Activated T-cell treated with anti-CD3 and anti-CD28 coated beads, Interleukin-2, amount 50 U/mL, for 4 hours (primary cell): ENCODE measurements around the gene SLC18A3. TPM values are rescaled to one million over a fixed set of nuclear protein-coding genes. Genes with fewer than 3 reads are reported as not detected.

ENCODE experiments used
- ATAC-seq, 2 donors: fragments of 200-7000 bp; cut with Tn5 transposase; one replicate each; pipeline ENCODE4 v1.10.0; 2021
- DNase-seq: peaks from one replicate; pipeline ENCODE4 v3.0.0-alpha.2; 2020
- H3K27me3 Mint-ChIP-seq: one replicate; pipeline ENCODE4 v1.8.0; 2021; ENCODE audit warnings: low read depth, mixed read lengths
- H3K36me3 Mint-ChIP-seq: one replicate; pipeline ENCODE4 v1.8.0; 2022; ENCODE audit warnings: mixed read lengths; ENCODE audit not compliant: insufficient read depth
- H3K4me1 Mint-ChIP-seq: one replicate; pipeline ENCODE4 v1.8.0; 2021; ENCODE audit warnings: low read depth, mixed read lengths
- H3K4me3 Mint-ChIP-seq: one replicate; pipeline ENCODE4 v1.8.0; 2021; ENCODE audit warnings: mild to moderate bottlenecking, moderate library complexity, mixed read lengths
- H3K9me3 Mint-ChIP-seq: one replicate; pipeline ENCODE4 v1.8.0; 2021; ENCODE audit warnings: mixed read lengths
- total RNA-seq, 3 donors: library from RNA; stranded (reverse); gene quantifications; one replicate each; pipeline ENCODE4 v1.2.1, GENCODE V29; 2021

Gene SLC18A3
- total RNA-seq, 3 donors from 2014 or later = not detected

- H3K4me1 Mint-ChIP-seq = peaks cover 3% of the 10 kb centered on the region
- H3K9me3 Mint-ChIP-seq = no peaks in the 10 kb centered on the region
- H3K36me3 Mint-ChIP-seq = no peaks in the 10 kb centered on the region
- H3K4me3 Mint-ChIP-seq = no peak overlapping the region
- DNase-seq = no peak
- peaks cover 32% of the 10 kb centered on the region for H3K27me3 Mint-ChIP-seq
- no peak for ATAC-seq
Observed at GRCh38 chr10:49644035-49644646, 34.0 kb downstream of the SLC18A3 start.

- H3K36me3 Mint-ChIP-seq = no peaks in the 10 kb centered on the region
- ATAC-seq (no peak), DNase-seq (no peak)
- H3K27me3 Mint-ChIP-seq = peaks cover 32% of the 10 kb centered on the region
- no peaks in the 10 kb centered on the region for H3K9me3 Mint-ChIP-seq
- H3K4me1 Mint-ChIP-seq = peaks cover 8% of the 10 kb centered on the region
- no peak overlapping the region for H3K4me3 Mint-ChIP-seq
Observed at GRCh38 chr10:49645417-49645816, 35.3 kb downstream of the SLC18A3 start.

DNA sequence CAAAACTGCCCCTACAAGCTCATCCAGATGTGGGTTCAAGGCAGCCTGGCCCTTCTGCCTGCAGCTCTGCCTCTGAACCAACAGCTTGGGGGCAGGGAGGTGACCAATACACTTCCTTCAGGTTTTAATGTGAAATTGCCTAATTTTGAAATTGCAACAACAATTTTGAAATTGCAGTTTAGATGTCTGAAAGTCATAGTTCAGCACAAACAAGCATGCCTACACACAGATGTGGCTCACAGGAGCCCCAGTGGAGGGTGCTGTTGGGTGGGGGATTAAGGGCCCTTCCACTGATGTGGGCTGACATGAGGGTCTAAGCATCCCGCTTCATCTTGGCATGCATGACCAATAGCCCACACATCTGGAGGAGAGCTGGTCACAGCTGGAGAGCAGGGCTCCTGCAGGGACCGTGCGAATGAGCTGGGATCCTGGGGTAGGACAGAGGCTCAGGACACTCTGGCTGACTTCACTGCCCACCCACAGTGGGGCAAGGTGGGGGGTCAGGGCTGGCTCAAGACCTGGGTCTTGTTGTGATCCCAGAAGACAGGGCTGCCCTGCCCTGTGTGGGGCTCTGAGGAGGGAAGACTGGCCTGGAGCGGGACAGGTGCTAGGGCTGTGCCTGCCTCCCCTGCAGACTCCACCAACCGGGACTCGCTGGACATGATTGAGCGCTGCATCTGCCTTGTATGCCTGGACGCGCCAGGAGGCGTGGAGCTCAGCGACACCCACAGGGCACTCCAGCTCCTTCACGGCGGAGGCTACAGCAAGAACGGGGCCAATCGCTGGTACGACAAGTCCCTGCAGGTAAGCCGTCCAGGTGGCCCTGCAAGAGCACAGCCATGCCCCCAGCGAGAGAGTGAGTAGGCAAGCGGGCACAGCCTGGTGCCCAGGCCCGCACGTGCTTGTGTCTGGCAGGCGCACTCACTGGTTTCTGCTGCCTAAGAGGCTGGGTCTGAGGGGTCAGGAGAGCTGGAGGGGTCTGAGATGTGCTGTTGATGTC, 36.1 kb downstream of the SLC18A3 start:
- ATAC-seq (no peak), DNase-seq (no peak)
- Mint-ChIP-seq H3K27me3 (peaks cover 26% of the 10 kb centered on the region), H3K4me3 (no peak overlapping the region), H3K36me3 (no peaks in the 10 kb centered on the region), H3K4me1 (peaks cover 8% of the 10 kb centered on the region), H3K9me3 (no peaks in the 10 kb centered on the region)

GRCh38 chr10:49647554-49647953, 37.4 kb downstream of the SLC18A3 start:
- ATAC-seq (no peak), DNase-seq (no peak)
- H3K27me3 Mint-ChIP-seq = peaks cover 21% of the 10 kb centered on the region
- H3K36me3 Mint-ChIP-seq = no peaks in the 10 kb centered on the region
- H3K9me3 Mint-ChIP-seq = no peaks in the 10 kb centered on the region
- H3K4me1 Mint-ChIP-seq = peaks cover 8% of the 10 kb centered on the region
- no peak overlapping the region for H3K4me3 Mint-ChIP-seq

GRCh38 chr10:49647985-49648795, 38.1 kb downstream of the SLC18A3 start:
- no peak for ATAC-seq

DNA sequence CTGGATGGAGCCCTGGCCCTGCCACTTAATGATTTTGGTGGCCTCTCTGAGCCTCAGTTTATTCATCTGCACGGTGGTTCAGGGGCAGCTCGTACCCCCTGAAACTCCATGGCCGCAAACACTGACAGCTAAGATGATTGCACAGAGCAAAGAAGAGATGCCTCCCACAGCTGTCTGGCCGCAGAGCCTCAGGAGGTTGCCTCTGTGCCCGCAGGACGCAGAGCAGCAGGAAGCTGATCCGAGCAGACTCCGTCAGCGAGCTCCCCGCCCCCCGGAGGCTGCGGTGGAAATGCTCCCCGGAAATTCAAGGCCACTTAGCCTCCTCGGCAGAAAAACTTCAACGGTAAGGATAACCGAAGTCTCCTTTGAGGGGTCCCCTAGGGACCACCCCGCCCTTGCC, 39.2 kb downstream of the SLC18A3 start:
- H3K27me3 Mint-ChIP-seq = peaks cover 15% of the 10 kb centered on the region
- H3K36me3 Mint-ChIP-seq = no peaks in the 10 kb centered on the region
- H3K9me3 Mint-ChIP-seq = no peaks in the 10 kb centered on the region
- DNase-seq (no peak), ATAC-seq (peak; percentile 31 to 48)
- H3K4me1 Mint-ChIP-seq = peaks cover 8% of the 10 kb centered on the region
- H3K4me3 Mint-ChIP-seq = no peak overlapping the region

More at GRCh38 chr10:49647985-49648795, 38.1 kb downstream of the SLC18A3 start:
- no peak for DNase-seq
- Mint-ChIP-seq H3K9me3 (no peaks in the 10 kb centered on the region), H3K27me3 (peaks cover 16% of the 10 kb centered on the region), H3K4me3 (no peak overlapping the region), H3K4me1 (peaks cover 8% of the 10 kb centered on the region), H3K36me3 (no peaks in the 10 kb centered on the region)

DNA sequence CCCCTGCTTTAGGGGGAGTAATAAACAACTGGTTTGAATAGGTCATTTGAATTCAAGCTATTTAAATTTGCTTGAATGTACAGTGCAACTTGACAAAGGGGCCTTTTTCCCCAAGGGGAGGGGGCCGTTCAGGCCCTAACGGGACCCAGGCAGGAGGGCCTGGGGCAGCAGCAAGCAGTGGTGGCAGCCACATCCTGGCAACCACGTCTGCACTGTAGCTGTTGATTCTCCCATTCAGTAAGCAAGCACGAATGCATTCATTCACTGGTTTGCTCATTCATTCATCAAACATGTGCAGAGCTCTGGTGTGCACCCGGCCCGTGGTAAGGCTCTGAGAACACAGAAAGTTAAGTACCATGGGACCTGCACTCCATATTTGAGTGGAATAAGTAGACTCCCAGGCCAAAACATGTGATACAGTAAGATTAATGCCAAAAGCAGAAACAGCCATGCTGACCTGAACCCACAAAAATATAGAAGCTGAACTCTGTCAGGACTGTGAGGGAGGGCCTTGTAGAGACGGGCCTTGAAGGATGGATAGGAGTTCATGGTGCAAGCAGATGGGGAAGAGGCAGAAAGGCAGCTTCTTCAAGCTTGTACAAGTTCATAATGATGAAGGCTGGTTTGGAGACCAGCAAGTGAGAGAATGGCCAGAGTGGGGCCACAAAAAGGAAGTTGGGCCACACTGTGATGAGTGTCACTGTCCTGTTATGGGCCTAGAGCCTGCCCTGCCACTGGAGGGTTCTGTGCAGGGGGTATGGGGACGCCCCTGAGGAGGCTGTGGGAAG, 40.0 kb downstream of the SLC18A3 start:
- Mint-ChIP-seq H3K9me3 (no peaks in the 10 kb centered on the region), H3K4me3 (no peak overlapping the region), H3K27me3 (peaks cover 12% of the 10 kb centered on the region), H3K36me3 (no peaks in the 10 kb centered on the region), H3K4me1 (peaks cover 8% of the 10 kb centered on the region)
- DNase-seq = no peak
- no peak for ATAC-seq

GRCh38 chr10:49650724-49651034, 40.6 kb downstream of the SLC18A3 start:
- no peaks in the 10 kb centered on the region for H3K9me3 Mint-ChIP-seq
- ATAC-seq (no peak), DNase-seq (no peak)
- peaks cover 8% of the 10 kb centered on the region for H3K4me1 Mint-ChIP-seq
- H3K27me3 Mint-ChIP-seq = peaks cover 12% of the 10 kb centered on the region
- H3K4me3 Mint-ChIP-seq = no peak overlapping the region
- no peaks in the 10 kb centered on the region for H3K36me3 Mint-ChIP-seq

DNA sequence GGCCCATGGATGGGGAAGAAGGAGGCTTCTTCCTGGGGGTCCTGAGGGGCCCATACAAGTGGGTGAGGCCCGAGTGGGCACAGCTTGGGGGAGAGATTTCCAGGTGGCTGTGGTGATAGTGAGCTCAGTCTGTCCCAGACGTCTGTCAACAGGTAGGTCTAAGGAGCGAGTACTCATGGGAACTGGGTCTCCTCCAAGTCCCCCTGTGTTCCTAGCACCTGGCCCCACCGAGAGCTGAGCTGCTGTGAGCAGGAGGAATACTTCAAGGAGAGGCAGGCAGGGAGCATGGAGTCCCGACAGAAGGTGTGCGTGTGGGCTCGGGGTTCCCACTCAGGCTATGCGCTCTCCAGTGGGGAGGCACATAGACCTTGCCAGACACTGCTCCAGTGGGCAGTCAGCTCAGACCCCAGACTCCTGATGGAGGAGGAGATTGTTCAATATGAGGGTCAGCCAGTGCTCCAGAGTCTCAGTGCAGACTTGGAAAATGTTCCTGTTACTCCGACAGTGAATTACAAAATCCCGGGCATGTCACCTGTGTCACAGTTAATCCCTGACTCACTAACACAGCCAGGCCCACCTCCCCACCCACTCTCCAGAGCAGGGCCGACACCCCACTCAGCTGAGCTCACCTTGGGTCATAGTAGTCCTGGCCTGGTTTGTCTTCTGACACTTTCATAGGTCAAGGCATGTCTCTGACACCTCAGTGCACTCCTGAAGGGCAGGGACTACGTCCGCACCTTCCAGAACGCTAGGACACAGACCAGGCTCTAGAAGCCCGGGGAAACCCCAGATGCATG, 41.1 kb downstream of the SLC18A3 start:
- no peak overlapping the region for H3K4me3 Mint-ChIP-seq

GRCh38 chr10:49651917-49652316, 41.8 kb downstream of the SLC18A3 start:
- no peaks in the 10 kb centered on the region for H3K36me3 Mint-ChIP-seq
- H3K4me1 Mint-ChIP-seq = peaks cover 8% of the 10 kb centered on the region
- peaks cover 20% of the 10 kb centered on the region for H3K27me3 Mint-ChIP-seq
- no peak for DNase-seq
- H3K4me3 Mint-ChIP-seq = no peak overlapping the region
- H3K9me3 Mint-ChIP-seq = peaks cover 4% of the 10 kb centered on the region
- no peak for ATAC-seq

More for the DNA sequence above, 41.1 kb downstream of the SLC18A3 start:
- peaks cover 8% of the 10 kb centered on the region for H3K4me1 Mint-ChIP-seq
- no peaks in the 10 kb centered on the region for H3K36me3 Mint-ChIP-seq
- DNase-seq (no peak), ATAC-seq (no peak)
- no peaks in the 10 kb centered on the region for H3K9me3 Mint-ChIP-seq
- H3K27me3 Mint-ChIP-seq = peaks cover 14% of the 10 kb centered on the region

DNA sequence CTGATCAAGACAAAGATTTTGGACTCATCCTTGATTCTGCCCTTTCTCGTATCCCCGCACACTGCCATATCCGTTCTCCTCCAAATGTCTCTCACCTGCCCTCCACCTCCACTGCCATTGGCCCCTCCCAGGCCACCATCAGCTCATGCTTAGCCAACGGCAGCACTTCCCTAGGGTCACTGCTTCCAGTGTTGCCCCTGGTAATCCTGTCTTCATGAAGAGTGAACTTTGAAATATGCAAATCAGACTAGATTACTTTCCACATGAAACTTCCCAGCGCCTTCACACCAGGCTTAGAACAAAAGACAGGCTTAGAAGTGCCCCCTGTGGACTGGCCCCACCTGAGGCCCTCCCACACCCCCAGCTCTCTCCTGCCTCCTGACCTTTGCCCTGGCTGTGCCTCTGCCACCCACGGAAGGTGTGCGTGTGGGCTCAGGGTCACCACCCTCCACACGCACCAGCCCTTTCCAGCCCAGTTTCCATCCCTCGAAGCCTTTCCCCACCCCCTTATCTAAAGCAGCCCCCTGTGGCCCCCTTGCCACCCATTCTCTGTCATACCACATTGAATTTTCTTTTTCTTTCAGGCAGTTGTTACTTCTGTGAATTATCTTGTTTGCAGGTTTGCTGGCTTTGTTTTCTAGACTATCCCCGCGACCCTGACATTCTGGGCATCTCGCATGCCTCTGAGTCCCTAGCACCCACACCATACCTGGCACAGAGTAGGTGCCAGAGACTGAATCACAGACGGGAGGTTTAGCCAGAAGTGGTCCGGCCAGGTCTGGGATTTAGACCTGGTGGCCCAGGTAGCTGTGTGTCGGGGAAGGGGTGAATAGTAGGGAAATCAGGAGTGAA, 42.5 kb downstream of the SLC18A3 start:
- Mint-ChIP-seq H3K9me3 (peaks cover 4% of the 10 kb centered on the region), H3K4me3 (no peak overlapping the region), H3K4me1 (peaks cover 8% of the 10 kb centered on the region), H3K27me3 (peaks cover 20% of the 10 kb centered on the region), H3K36me3 (no peaks in the 10 kb centered on the region)
- ATAC-seq (no peak), DNase-seq (no peak)

- H3K9me3 Mint-ChIP-seq = peaks cover 4% of the 10 kb centered on the region
- H3K27me3 Mint-ChIP-seq = peaks cover 20% of the 10 kb centered on the region
- DNase-seq (no peak), ATAC-seq (no peak)
- H3K4me1 Mint-ChIP-seq = peaks cover 6% of the 10 kb centered on the region
- no peaks in the 10 kb centered on the region for H3K36me3 Mint-ChIP-seq
- H3K4me3 Mint-ChIP-seq = no peak overlapping the region
Observed at GRCh38 chr10:49653273-49653929, 43.3 kb downstream of the SLC18A3 start.
